ENCODE data around the gene MAPKAP1. TPM values are rescaled to one million over a fixed set of nuclear protein-coding genes. Genes with fewer than 3 reads are reported as not detected.

MAPKAP1 gene
- total RNA-seq, 4 donors from 2014 or later, result 87.1 to 114 (median 111) TPM

- no peak overlapping the region for H3K4me3 ChIP-seq (replicated peaks in 1 of 3)
- no peak overlapping the region for H3K27ac ChIP-seq
- H3K9me3 ChIP-seq, result no peaks in the 10 kb centered on the region
- intact Hi-C loops (cut with DNase I), result no loop called here
- no peaks in the 10 kb centered on the region for H3K36me3 ChIP-seq
- no peaks in the 10 kb centered on the region for H3K27me3 ChIP-seq
- DNase-seq, result no peak
- TF ChIP-seq POLR2A (IDR thresholded peaks at IDR 0.05), result no peak
- no peak for TF ChIP-seq CTCF (IDR thresholded peaks at IDR 0.05)
- WGBS, 2 donors, result 36 to 37% methylated on average over 4 of the region's 4 CpGs
- H3K4me1 ChIP-seq, result peaks cover 3 to 22% of the 10 kb centered on the region in 2 donors
Observed at GRCh38 chr9:125561509-125562148, 145.4 kb downstream of the MAPKAP1 start.

GRCh38 chr9:125559894-125560293, 147.1 kb downstream of the MAPKAP1 start:
- H3K4me3 ChIP-seq (replicated peaks in 1 of 3), result no peak overlapping the region
- H3K4me1 ChIP-seq, result peaks cover 3 to 22% of the 10 kb centered on the region in 2 donors
- H3K27ac ChIP-seq, result no peak overlapping the region
- H3K27me3 ChIP-seq, result no peaks in the 10 kb centered on the region
- no peaks in the 10 kb centered on the region for H3K9me3 ChIP-seq
- DNase-seq, result no peak
- TF ChIP-seq POLR2A (IDR thresholded peaks at IDR 0.05), result no peak
- no peak for TF ChIP-seq CTCF (IDR thresholded peaks at IDR 0.05)
- intact Hi-C loops (cut with DNase I), result no loop called here
- no peaks in the 10 kb centered on the region for H3K36me3 ChIP-seq
- WGBS, 2 donors, result 87 to 93% methylated on average over 2 of the region's 2 CpGs

- H3K4me1 ChIP-seq, result peaks cover 3 to 22% of the 10 kb centered on the region in 2 donors
- no peaks in the 10 kb centered on the region for H3K36me3 ChIP-seq
- no peaks in the 10 kb centered on the region for H3K27me3 ChIP-seq
- H3K4me3 ChIP-seq (replicated peaks in 1 of 3), result no peak overlapping the region
- no peak for TF ChIP-seq POLR2A (IDR thresholded peaks at IDR 0.05)
- no peak for TF ChIP-seq CTCF (IDR thresholded peaks at IDR 0.05)
- DNase-seq, result no peak
- intact Hi-C loops (cut with DNase I), result no loop called here
- no peaks in the 10 kb centered on the region for H3K9me3 ChIP-seq
- WGBS, 2 donors, result 92% methylated on average over 6 of the region's 6 CpGs
- H3K27ac ChIP-seq, result peak overlapping the region in 1 of 3 donors; percentile 33
Observed at GRCh38 chr9:125559194-125559593, 147.8 kb downstream of the MAPKAP1 start.

GRCh38 chr9:125558453-125559092, 148.4 kb downstream of the MAPKAP1 start:
- H3K4me3 ChIP-seq (replicated peaks in 1 of 3), result no peak overlapping the region
- 47 to 50% methylated on average over 2 of the region's 2 CpGs for WGBS, 2 donors
- no peaks in the 10 kb centered on the region for H3K9me3 ChIP-seq
- H3K4me1 ChIP-seq, result peaks cover 3 to 22% of the 10 kb centered on the region in 2 donors
- no peaks in the 10 kb centered on the region for H3K36me3 ChIP-seq
- no peak for TF ChIP-seq POLR2A (IDR thresholded peaks at IDR 0.05)
- TF ChIP-seq CTCF (IDR thresholded peaks at IDR 0.05), result peak; percentile 33 to 80 (median 72)
- H3K27ac ChIP-seq, result peak overlapping the region in 1 of 3 donors; percentile 33
- intact Hi-C loops (cut with DNase I), result no loop called here
- peak; percentile 58 to 68 for DNase-seq
- H3K27me3 ChIP-seq, result no peaks in the 10 kb centered on the region

- Histone ChIP-seq H3K9me3 (no peaks in the 10 kb centered on the region), H3K4me3 (replicated peaks in 1 of 3) (no peak overlapping the region)
- intact Hi-C loops (cut with DNase I), result no loop called here
Observed at GRCh38 chr9:125556046-125556721, 150.8 kb downstream of the MAPKAP1 start.

More at GRCh38 chr9:125556046-125556721, 150.8 kb downstream of the MAPKAP1 start:
- TF ChIP-seq CTCF (IDR thresholded peaks at IDR 0.05) (no peak), POLR2A (IDR thresholded peaks at IDR 0.05) (no peak)
- WGBS, 2 donors, result 93 to 96% methylated on average over 7 of the region's 7 CpGs
- H3K4me1 ChIP-seq, result peaks cover 15 to 19% of the 10 kb centered on the region in 2 donors
- no peaks in the 10 kb centered on the region for H3K36me3 ChIP-seq
- H3K27me3 ChIP-seq, result no peaks in the 10 kb centered on the region
- DNase-seq, result no peak
- no peak overlapping the region for H3K27ac ChIP-seq
